ENCODE measurements around the gene AKR1D1.

GRCh38 chr7:138089080-138089901, 13.0 kb downstream of the AKR1D1 start:
- TF ChIP-seq EZH2phosphoT487 (IDR thresholded peaks at IDR 0.05; ENCODE audit: low read length) (no peak), EZH2 (optimal IDR thresholded peaks at IDR 0.05; ENCODE audit: low read depth, low read length) (no peak)
